ENCODE data around the gene CSK.

DNA sequence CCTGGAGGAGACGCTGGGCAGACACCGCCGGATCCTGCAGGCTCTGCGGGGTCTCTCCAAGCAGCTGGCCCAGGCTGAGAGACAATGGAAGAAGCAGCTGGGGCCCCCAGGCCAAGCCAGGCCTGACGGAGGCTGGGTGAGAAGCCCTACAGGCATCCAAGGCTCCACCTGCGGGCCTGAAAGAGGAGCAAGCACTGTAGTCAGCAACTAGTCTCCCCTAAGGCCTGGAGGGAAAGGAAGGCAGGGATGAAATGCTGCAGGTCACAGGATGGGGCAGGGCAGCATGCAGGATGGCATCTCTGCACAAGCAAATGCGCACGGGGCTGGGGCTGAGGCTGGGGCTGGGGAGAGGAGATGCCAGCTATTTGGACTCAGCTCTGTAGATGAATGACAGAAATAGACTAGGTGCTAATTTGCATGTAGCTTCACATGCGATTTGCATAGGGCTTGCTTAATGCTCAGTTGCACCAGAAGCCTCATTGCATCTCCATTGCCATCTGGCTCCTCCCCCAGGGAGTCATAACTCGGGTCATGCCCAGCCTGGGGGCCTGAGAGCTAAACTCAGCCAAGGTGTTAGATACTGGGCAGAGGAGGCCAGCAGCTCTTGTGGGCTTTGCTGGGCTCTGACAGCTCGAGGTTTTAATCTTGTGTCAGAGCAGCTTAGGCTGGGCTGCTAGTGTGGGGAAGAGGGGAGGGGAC, 39.4 kb downstream of the CSK start:
- TF ChIP-seq, protein P1, sequence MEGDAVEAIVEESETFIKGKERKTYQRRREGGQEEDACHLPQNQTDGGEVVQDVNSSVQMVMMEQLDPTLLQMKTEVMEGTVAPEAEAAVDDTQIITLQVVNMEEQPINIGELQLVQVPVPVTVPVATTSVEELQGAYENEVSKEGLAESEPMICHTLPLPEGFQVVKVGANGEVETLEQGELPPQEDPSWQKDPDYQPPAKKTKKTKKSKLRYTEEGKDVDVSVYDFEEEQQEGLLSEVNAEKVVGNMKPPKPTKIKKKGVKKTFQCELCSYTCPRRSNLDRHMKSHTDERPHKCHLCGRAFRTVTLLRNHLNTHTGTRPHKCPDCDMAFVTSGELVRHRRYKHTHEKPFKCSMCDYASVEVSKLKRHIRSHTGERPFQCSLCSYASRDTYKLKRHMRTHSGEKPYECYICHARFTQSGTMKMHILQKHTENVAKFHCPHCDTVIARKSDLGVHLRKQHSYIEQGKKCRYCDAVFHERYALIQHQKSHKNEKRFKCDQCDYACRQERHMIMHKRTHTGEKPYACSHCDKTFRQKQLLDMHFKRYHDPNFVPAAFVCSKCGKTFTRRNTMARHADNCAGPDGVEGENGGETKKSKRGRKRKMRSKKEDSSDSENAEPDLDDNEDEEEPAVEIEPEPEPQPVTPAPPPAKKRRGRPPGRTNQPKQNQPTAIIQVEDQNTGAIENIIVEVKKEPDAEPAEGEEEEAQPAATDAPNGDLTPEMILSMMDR (IDR thresholded peaks at IDR 0.05; ENCODE audit: low read length) = no peak
- TF ChIP-seq EZH2phosphoT487 (IDR thresholded peaks at IDR 0.05; ENCODE audit: low read length) = no peak
